Upper lobe of left lung (tissue), 6 donors: ENCODE results near the gene PARP14. TPM values are rescaled to one million over a fixed set of nuclear protein-coding genes. Genes with fewer than 3 reads are reported as not detected.

Source experiments
- ATAC-seq, 2 donors: fragments of 200-7000 bp; cut with Tn5 transposase; one replicate each; pipeline ENCODE4 v1.9.1; 2022; ENCODE audit warnings: mild to moderate bottlenecking in 2 of 2, moderate library complexity in 2 of 2; ENCODE audit not compliant: low FRiP score in 2 of 2
- DNase-seq, 2 donors: peaks; one replicate each; pipeline ENCODE4 v3.0.0-alpha.2; 2019 to 2020
- H3K27ac ChIP-seq, 4 donors: fragments of 200-600 bp; sonication (generic); one replicate each; pipeline ENCODE4 v1.5.1; 2016 to 2019
- H3K27me3 ChIP-seq, 4 donors: fragments of 200-600 bp; sonication (generic); one replicate each; pipeline ENCODE4 v1.5.1; 2017 to 2019
- H3K36me3 ChIP-seq, 4 donors: fragments of 200-600 bp; sonication (generic); one replicate each; pipeline ENCODE4 v1.5.1; 2016 to 2019
- H3K4me1 ChIP-seq, 4 donors: fragments of 200-600 bp; sonication (generic); one replicate each; pipeline ENCODE4 v1.5.1; 2018 to 2019
- H3K4me3 ChIP-seq, 4 donors: fragments of 200-600 bp; sonication (generic); one replicate each; pipeline ENCODE4 v1.5.1; 2017 to 2019; ENCODE audit warnings: mild to moderate bottlenecking in 2 of 4, moderate library complexity in 1 of 4
- H3K9me3 ChIP-seq, 4 donors: fragments of 200-600 bp; sonication (generic); one replicate each; pipeline ENCODE4 v1.5.1; 2018 to 2019
- EP300 ChIP-seq, 4 donors: sonication (generic); formaldehyde crosslinking; IDR thresholded peaks; one replicate each; pipeline ENCODE4 v1.5.1; 2017; ENCODE audit warnings: antibody characterized with exemption in 4 of 4, control low read depth in 2 of 4
- POLR2A ChIP-seq, 4 donors: fragments of 450-650 bp; IDR thresholded peaks; one replicate each; pipeline ENCODE4 v1.5.1; 2016 to 2017; ENCODE audit warnings: antibody characterized with exemption in 4 of 4, mild to moderate bottlenecking in 2 of 4
- POLR2AphosphoS5 ChIP-seq, 2 donors: sonication (generic); formaldehyde crosslinking; IDR thresholded peaks; one replicate each; pipeline ENCODE4 v1.5.1; 2017; ENCODE audit warnings: antibody characterized with exemption in 2 of 2
- WGBS, 2 donors: methylation state at CpG; one replicate each; pipeline ENCODE4 v1.1.5; 2017 to 2018; 5-methylcytosine and 5-hydroxymethylcytosine counted together
- total RNA-seq, 6 donors: library from RNA; depleted of rRNA in 4 of 6; stranded (reverse); fragments of >200 nt in 4 of 6; gene quantifications; one replicate each; pipeline versions ENCODE4 v1.1.0 to v1.2.1, GENCODE V29; 2016 to 2021
- TF ChIP-seq, protein P1 (sequence below), 6 experiments: fragments of 450-650 bp in 4 of 6; fragments of 200-600 bp in 2 of 6; sonication (generic) in 2 of 6; IDR thresholded peaks; one replicate each; pipeline ENCODE4 v1.5.1; 2016 to 2019; ENCODE audit warnings: antibody characterized with exemption in 6 of 6
- donor health status: DM: no; HTN: no; CAD: no; lungs with moderate emphysema.
- donor health status: DM: no; HTN: yes; CAD: no; lungs with severe emphysema.

The PARP14 gene
- total RNA-seq, 6 donors from 2014 or later: 99.3 to 376 (median 182) TPM

GRCh38 chr3:122719273-122719921 is 38.8 kb downstream of the PARP14 start:
- WGBS, 2 donors: 67 to 85% methylated on average over 3 of the region's 3 CpGs
- Histone ChIP-seq H3K9me3 (no peaks in the 10 kb centered on the region), H3K36me3 (peaks cover 22 to 85% (median 62%) of the 10 kb centered on the region in 4 donors), H3K4me3 (no peak overlapping the region), H3K4me1 (no peaks in the 10 kb centered on the region), H3K27me3 (no peaks in the 10 kb centered on the region), H3K27ac (no peak overlapping the region)
- no peak for DNase-seq
- TF ChIP-seq POLR2AphosphoS5 (IDR thresholded peaks at IDR 0.05) (no peak), POLR2A (IDR thresholded peaks at IDR 0.05) (no peak), EP300 (IDR thresholded peaks at IDR 0.05) (no peak)
- TF ChIP-seq, protein P1, sequence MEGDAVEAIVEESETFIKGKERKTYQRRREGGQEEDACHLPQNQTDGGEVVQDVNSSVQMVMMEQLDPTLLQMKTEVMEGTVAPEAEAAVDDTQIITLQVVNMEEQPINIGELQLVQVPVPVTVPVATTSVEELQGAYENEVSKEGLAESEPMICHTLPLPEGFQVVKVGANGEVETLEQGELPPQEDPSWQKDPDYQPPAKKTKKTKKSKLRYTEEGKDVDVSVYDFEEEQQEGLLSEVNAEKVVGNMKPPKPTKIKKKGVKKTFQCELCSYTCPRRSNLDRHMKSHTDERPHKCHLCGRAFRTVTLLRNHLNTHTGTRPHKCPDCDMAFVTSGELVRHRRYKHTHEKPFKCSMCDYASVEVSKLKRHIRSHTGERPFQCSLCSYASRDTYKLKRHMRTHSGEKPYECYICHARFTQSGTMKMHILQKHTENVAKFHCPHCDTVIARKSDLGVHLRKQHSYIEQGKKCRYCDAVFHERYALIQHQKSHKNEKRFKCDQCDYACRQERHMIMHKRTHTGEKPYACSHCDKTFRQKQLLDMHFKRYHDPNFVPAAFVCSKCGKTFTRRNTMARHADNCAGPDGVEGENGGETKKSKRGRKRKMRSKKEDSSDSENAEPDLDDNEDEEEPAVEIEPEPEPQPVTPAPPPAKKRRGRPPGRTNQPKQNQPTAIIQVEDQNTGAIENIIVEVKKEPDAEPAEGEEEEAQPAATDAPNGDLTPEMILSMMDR (IDR thresholded peaks at IDR 0.05): no peak
- ATAC-seq: no peak

DNA sequence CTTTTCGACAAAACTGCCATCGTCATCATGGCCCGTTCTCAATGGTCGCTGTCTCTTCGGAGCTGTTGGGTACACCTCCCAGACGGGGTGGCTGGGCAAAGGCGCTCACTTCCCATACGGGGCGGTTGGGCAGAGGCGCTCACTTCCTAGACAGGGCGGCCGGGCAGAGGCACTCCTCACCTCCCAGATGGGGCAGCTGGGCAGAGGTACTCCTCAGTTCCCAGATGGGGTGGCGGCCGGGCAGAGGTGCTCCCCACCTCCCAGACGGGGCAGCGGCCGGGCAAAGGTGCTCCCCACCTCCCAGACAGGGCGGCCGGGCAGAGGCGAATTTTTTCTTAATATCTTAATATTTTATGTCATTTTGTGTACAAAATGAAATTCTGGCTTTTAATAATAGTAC is 44.5 kb downstream of the PARP14 start:
- TF ChIP-seq, protein P1 (IDR thresholded peaks at IDR 0.05): no peak
- TF ChIP-seq POLR2AphosphoS5 (IDR thresholded peaks at IDR 0.05) (no peak), EP300 (IDR thresholded peaks at IDR 0.05) (no peak), POLR2A (IDR thresholded peaks at IDR 0.05) (no peak)
- ATAC-seq (no peak), DNase-seq (peak in 1 of 2 donors; percentile 58)
- Histone ChIP-seq H3K27me3 (no peaks in the 10 kb centered on the region), H3K4me1 (no peaks in the 10 kb centered on the region), H3K27ac (no peak overlapping the region), H3K36me3 (peaks cover 5 to 45% (median 20%) of the 10 kb centered on the region in 4 donors), H3K4me3 (no peak overlapping the region), H3K9me3 (no peaks in the 10 kb centered on the region)
- WGBS, 2 donors: 95% methylated on average over 19 to 20 of the region's 20 CpGs

GRCh38 chr3:122727294-122727693 is 46.7 kb downstream of the PARP14 start:
- Histone ChIP-seq H3K9me3 (no peaks in the 10 kb centered on the region), H3K4me3 (no peak overlapping the region), H3K4me1 (no peaks in the 10 kb centered on the region), H3K36me3 (peaks cover 0 to 30% (median 12%) of the 10 kb centered on the region in 4 donors), H3K27me3 (no peaks in the 10 kb centered on the region), H3K27ac (no peak overlapping the region)
- DNase-seq (no peak), ATAC-seq (no peak)
- 90 to 95% methylated on average over 3 of the region's 3 CpGs for WGBS, 2 donors
- TF ChIP-seq POLR2AphosphoS5 (IDR thresholded peaks at IDR 0.05) (no peak), EP300 (IDR thresholded peaks at IDR 0.05) (no peak), POLR2A (IDR thresholded peaks at IDR 0.05) (no peak)
- TF ChIP-seq, protein P1 (IDR thresholded peaks at IDR 0.05): no peak

GRCh38 chr3:122727766-122728165 is 47.1 kb downstream of the PARP14 start:
- Histone ChIP-seq H3K27me3 (no peaks in the 10 kb centered on the region), H3K27ac (no peak overlapping the region)
- ATAC-seq: no peak

More at GRCh38 chr3:122727766-122728165, 47.1 kb downstream of the PARP14 start:
- 95 to 97% methylated on average over 9 of the region's 9 CpGs for WGBS, 2 donors
- Histone ChIP-seq H3K4me3 (no peak overlapping the region), H3K36me3 (peaks cover 0 to 25% (median 12%) of the 10 kb centered on the region in 4 donors), H3K4me1 (no peaks in the 10 kb centered on the region), H3K9me3 (no peaks in the 10 kb centered on the region)
- TF ChIP-seq POLR2AphosphoS5 (IDR thresholded peaks at IDR 0.05) (no peak), EP300 (IDR thresholded peaks at IDR 0.05) (no peak), POLR2A (IDR thresholded peaks at IDR 0.05) (no peak)
- TF ChIP-seq, protein P1 (IDR thresholded peaks at IDR 0.05): no peak
- no peak for DNase-seq
